ENCODE measurements around the gene RHOD.

RHOD gene

DNA sequence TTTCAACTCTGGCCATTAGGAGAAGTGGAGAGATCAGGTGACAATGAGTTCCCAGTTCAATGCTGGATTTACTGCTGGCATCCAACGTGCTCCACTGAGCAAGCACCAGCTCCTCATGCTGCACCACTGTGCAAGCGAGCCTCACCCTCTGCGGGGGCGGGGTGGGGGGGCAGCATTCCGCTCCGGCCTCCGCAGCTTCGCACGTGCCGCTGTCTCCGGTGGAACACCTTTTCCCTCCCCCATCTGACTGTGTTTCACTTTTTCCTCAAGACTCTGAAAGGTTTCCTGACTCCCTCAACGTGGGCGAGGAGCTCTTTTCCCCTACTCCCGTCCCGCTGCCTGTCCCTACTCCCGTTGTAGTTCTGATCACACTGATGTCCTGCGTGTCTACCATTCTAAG lies 835 bp upstream of the RHOD start:
- Histone ChIP-seq H3F3A (ENCODE audit: insufficient read depth, low read length) (peaks cover 10% of the 10 kb centered on the region), H3K79me2 (ENCODE audit: low read length) (no peaks in the 10 kb centered on the region), H4K20me1 (ENCODE audit: insufficient read depth, low read length) (no peaks in the 10 kb centered on the region), H3K9ac (ENCODE audit: low read length) (peak overlapping the region; percentile 65), H3K9me3 (replicated peaks; ENCODE audit: insufficient read depth, low read length) (no peaks in the 10 kb centered on the region), H3K27ac (ENCODE audit: low read length) (peak overlapping the region; percentile 65), H3K4me2 (ENCODE audit: low read depth, low read length) (peak overlapping the region; percentile 90), H3K36me3 (replicated peaks; ENCODE audit: insufficient read depth, low read length) (no peaks in the 10 kb centered on the region), H3K27me3 (replicated peaks; ENCODE audit: insufficient read depth, low read length) (no peaks in the 10 kb centered on the region), H3K4me3 (ENCODE audit: low read length) (peak overlapping the region; percentile 77), H2AFZ (ENCODE audit: low read length) (peak overlapping the region; percentile 89), H3K9me2 (replicated peaks; ENCODE audit: insufficient read depth, low read length) (no peaks in the 10 kb centered on the region), H3K4me1 (ENCODE audit: low read length) (peaks cover 28% of the 10 kb centered on the region)
- no peak for TF ChIP-seq EZH2phosphoT487 (IDR thresholded peaks at IDR 0.05; ENCODE audit: low read length)
- TF ChIP-seq, protein P1, sequence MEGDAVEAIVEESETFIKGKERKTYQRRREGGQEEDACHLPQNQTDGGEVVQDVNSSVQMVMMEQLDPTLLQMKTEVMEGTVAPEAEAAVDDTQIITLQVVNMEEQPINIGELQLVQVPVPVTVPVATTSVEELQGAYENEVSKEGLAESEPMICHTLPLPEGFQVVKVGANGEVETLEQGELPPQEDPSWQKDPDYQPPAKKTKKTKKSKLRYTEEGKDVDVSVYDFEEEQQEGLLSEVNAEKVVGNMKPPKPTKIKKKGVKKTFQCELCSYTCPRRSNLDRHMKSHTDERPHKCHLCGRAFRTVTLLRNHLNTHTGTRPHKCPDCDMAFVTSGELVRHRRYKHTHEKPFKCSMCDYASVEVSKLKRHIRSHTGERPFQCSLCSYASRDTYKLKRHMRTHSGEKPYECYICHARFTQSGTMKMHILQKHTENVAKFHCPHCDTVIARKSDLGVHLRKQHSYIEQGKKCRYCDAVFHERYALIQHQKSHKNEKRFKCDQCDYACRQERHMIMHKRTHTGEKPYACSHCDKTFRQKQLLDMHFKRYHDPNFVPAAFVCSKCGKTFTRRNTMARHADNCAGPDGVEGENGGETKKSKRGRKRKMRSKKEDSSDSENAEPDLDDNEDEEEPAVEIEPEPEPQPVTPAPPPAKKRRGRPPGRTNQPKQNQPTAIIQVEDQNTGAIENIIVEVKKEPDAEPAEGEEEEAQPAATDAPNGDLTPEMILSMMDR (IDR thresholded peaks at IDR 0.05; ENCODE audit: low read length): no peak
- TF ChIP-seq EZH2 (optimal IDR thresholded peaks at IDR 0.05; ENCODE audit: low read depth, low read length): no peak
- no peak for DNase-seq

DNA sequence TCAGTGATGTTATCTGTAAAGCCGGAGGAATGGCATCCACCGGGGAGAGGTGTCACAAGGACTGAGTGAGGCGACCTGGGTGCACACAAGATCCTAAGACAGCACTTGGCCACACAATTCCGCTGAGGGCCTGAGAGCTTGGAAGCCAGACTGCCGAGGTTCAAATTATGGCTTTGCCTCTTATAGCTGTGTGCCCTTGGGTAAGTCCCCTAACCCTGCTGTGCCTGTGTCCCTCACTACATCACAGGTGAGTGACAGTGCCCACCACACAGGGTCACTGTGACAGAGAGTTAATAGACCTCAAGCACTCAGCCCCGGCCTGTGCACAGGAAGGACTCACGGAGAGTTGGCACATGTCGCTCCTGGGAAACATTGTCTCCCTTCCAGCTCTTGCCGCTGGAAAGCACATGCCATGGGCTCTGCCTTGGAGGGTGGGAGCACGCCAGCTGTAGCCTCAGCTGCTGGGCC lies 592 bp downstream of the RHOD start:
- Histone ChIP-seq H2AFZ (ENCODE audit: low read length) (peak overlapping the region; percentile 70), H3F3A (ENCODE audit: insufficient read depth, low read length) (peaks cover 10% of the 10 kb centered on the region), H4K20me1 (ENCODE audit: insufficient read depth, low read length) (no peaks in the 10 kb centered on the region), H3K9ac (ENCODE audit: low read length) (peak overlapping the region; percentile 65; the same call in 1 of the 2 replicates), H3K4me2 (ENCODE audit: low read depth, low read length) (peak overlapping the region; percentile 90), H3K9me2 (replicated peaks; ENCODE audit: insufficient read depth, low read length) (no peaks in the 10 kb centered on the region), H3K79me2 (ENCODE audit: low read length) (no peaks in the 10 kb centered on the region), H3K36me3 (replicated peaks; ENCODE audit: insufficient read depth, low read length) (no peaks in the 10 kb centered on the region), H3K4me1 (ENCODE audit: low read length) (peaks cover 28% of the 10 kb centered on the region), H3K4me3 (ENCODE audit: low read length) (peak overlapping the region; percentile 77), H3K27me3 (replicated peaks; ENCODE audit: insufficient read depth, low read length) (no peaks in the 10 kb centered on the region), H3K27ac (ENCODE audit: low read length) (no peak overlapping the region), H3K9me3 (replicated peaks; ENCODE audit: insufficient read depth, low read length) (no peaks in the 10 kb centered on the region)
- TF ChIP-seq EZH2 (optimal IDR thresholded peaks at IDR 0.05; ENCODE audit: low read depth, low read length) (no peak), EZH2phosphoT487 (IDR thresholded peaks at IDR 0.05; ENCODE audit: low read length) (no peak)
- TF ChIP-seq, protein P1 (IDR thresholded peaks at IDR 0.05; ENCODE audit: low read length): no peak
- no peak for DNase-seq

DNA sequence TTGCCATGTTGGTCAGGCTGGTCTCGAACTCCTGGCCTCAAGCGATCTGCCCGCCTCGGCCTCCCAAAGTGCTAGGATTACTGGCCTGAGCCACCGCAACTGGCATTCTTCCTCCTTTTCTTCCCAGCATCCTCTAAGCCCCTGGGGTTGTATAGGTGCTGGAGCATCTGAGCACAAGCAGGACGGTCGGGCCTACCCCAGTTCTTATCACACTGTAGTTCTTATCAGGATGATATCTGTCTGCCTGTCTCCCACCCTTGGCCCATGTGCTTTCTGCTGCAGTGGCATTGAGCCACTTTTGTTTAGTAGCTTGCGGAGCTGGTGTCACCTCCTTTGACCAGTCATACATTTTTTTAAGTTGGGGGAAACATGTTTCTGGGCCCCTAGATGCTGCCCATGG lies 1.9 kb downstream of the RHOD start:
- no peak overlapping the region for H3K27ac ChIP-seq (ENCODE audit: low read length)
- H3K4me2 ChIP-seq (ENCODE audit: low read depth, low read length): no peak overlapping the region
- peaks cover 10% of the 10 kb centered on the region for H3F3A ChIP-seq (ENCODE audit: insufficient read depth, low read length)
- H3K9me2 ChIP-seq (replicated peaks; ENCODE audit: insufficient read depth, low read length): no peaks in the 10 kb centered on the region
- H3K4me3 ChIP-seq (ENCODE audit: low read length): no peak overlapping the region
- H4K20me1 ChIP-seq (ENCODE audit: insufficient read depth, low read length): no peaks in the 10 kb centered on the region
- DNase-seq: no peak
- H3K36me3 ChIP-seq (replicated peaks; ENCODE audit: insufficient read depth, low read length): no peaks in the 10 kb centered on the region
- TF ChIP-seq EZH2phosphoT487 (IDR thresholded peaks at IDR 0.05; ENCODE audit: low read length) (no peak), EZH2 (optimal IDR thresholded peaks at IDR 0.05; ENCODE audit: low read depth, low read length) (no peak)
- TF ChIP-seq, protein P1 (IDR thresholded peaks at IDR 0.05; ENCODE audit: low read length): no peak
- H3K9me3 ChIP-seq (replicated peaks; ENCODE audit: insufficient read depth, low read length): no peaks in the 10 kb centered on the region
- H3K4me1 ChIP-seq (ENCODE audit: low read length): peaks cover 28% of the 10 kb centered on the region
- H3K27me3 ChIP-seq (replicated peaks; ENCODE audit: insufficient read depth, low read length): no peaks in the 10 kb centered on the region
- no peak overlapping the region for H2AFZ ChIP-seq (ENCODE audit: low read length)
- no peaks in the 10 kb centered on the region for H3K79me2 ChIP-seq (ENCODE audit: low read length)
- H3K9ac ChIP-seq (ENCODE audit: low read length): no peak overlapping the region
